SK-N-MC (cell line): Measurements from ENCODE around the gene PTPRJ.

ENCODE experiments used
- EZH2 ChIP-seq: fragments of 200-600 bp; sonication (generic); IDR thresholded peaks from one replicate; pipeline ENCODE4 v1.6.1; 2017; ENCODE audit warnings: antibody characterized with exemption
- FOXP2 ChIP-seq: optimal IDR thresholded peaks from 2 replicates; pipeline ENCODE3; 2011; ENCODE audit warnings: mild to moderate bottlenecking, moderate library complexity; ENCODE audit not compliant: insufficient read depth; ENCODE audit errors: extremely low read length, control extremely low read depth
- POLR2AphosphoS5 ChIP-seq: IDR thresholded peaks from 2 replicates; pipeline ENCODE4 v1.6.1; 2012; ENCODE audit warnings: mild to moderate bottlenecking, low read depth, low read length, borderline replicate concordance

DNA sequence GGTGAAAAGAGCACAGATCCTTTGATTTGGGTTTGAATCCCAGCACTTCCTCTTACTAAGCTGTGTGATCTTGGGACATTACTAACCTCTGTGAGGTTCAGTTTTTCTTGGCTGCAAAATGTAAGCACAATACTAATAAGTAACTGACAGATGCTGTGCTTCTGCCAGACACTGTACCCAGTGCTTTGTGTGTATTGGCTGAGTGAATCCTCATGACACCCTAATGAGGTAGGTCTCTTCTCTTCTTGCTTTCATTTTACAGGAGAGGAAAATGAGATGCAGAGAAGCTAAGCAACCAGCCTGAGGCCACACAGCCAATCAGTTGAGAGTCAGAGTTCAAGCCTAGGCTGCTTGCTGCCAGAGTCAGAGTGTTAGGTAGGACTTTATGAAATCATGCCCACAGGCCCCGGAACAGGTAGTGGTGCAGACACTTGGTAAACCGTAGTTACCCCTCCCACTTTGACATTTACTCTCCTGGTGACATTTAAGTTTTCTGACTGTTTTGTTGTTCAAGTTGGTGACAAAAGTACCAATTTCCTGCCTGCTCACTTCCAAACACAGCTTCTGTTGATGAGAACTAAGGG is 21.2 kb downstream of the PTPRJ start:
- no peak for TF ChIP-seq EZH2
- no peak for TF ChIP-seq POLR2AphosphoS5
- TF ChIP-seq FOXP2: no peak
